DND-41 (cell line): ENCODE measurements around the gene TTC17.

ENCODE experiments used
- EZH2 ChIP-seq: IDR thresholded peaks from 3 replicates; pipeline ENCODE4 v1.6.1; 2012; ENCODE audit warnings: borderline replicate concordance, low read depth, mild to moderate bottlenecking, moderate library complexity, low read length, inconsistent platforms; ENCODE audit not compliant: severe bottlenecking
- TF ChIP-seq, protein P1 (sequence below): IDR thresholded peaks from 2 replicates; pipeline ENCODE4 v1.5.1; 2012; ENCODE audit warnings: borderline replicate concordance, low read length, moderate library complexity, mild to moderate bottlenecking; ENCODE audit not compliant: poor library complexity, severe bottlenecking; ENCODE audit errors: extremely low read depth

DNA sequence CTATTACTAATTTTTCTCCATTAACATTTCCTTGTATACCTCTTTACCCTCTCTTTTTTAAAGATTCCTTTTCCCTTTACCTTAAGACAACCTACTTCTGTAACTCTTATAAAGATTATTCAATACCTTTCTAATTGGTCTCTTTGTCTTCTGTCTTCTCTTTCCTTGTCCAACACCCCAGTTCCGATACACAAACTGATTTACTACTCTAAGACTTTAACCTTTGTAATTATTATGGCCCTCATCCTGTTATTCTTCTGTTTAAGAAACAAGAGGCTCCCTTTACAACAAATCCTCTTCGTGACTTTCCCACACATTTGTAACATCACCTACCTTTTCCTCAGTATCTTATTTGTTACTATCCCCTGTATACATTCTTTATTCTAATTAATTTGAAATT lies 81.8 kb downstream of the TTC17 start:
- TF ChIP-seq, protein P1, sequence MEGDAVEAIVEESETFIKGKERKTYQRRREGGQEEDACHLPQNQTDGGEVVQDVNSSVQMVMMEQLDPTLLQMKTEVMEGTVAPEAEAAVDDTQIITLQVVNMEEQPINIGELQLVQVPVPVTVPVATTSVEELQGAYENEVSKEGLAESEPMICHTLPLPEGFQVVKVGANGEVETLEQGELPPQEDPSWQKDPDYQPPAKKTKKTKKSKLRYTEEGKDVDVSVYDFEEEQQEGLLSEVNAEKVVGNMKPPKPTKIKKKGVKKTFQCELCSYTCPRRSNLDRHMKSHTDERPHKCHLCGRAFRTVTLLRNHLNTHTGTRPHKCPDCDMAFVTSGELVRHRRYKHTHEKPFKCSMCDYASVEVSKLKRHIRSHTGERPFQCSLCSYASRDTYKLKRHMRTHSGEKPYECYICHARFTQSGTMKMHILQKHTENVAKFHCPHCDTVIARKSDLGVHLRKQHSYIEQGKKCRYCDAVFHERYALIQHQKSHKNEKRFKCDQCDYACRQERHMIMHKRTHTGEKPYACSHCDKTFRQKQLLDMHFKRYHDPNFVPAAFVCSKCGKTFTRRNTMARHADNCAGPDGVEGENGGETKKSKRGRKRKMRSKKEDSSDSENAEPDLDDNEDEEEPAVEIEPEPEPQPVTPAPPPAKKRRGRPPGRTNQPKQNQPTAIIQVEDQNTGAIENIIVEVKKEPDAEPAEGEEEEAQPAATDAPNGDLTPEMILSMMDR, result no peak
- TF ChIP-seq EZH2, result no peak
